ENCODE measurements around the gene SLC15A1. TPM values are rescaled to one million over a fixed set of nuclear protein-coding genes. Genes with fewer than 3 reads are reported as not detected.

The SLC15A1 gene
- total RNA-seq, 2 donors from 2014 or later = 2.4 to 38.5 TPM

- TF ChIP-seq CTCF (IDR thresholded peaks at IDR 0.05) = no peak
- H3K36me3 ChIP-seq = peaks cover 3% of the 10 kb centered on the region
- H3K27me3 ChIP-seq = no peaks in the 10 kb centered on the region
- H3K4me1 ChIP-seq = no peaks in the 10 kb centered on the region
- H3K27ac ChIP-seq = no peak overlapping the region
- H3K4me3 ChIP-seq = no peak overlapping the region
- no peak for DNase-seq
- H3K9me3 ChIP-seq = no peaks in the 10 kb centered on the region
- no peak overlapping the region for H3K9ac ChIP-seq (ENCODE audit: low read depth in 2 of 2, low read length in 2 of 2)
- intact Hi-C loops (cut with DNase I) = no loop called here
Observed at GRCh38 chr13:98796798-98797197, 44.3 kb upstream of the SLC15A1 start.

GRCh38 chr13:98796191-98796590 lies 43.7 kb upstream of the SLC15A1 start:
- H3K27ac ChIP-seq = no peak overlapping the region
- intact Hi-C loops (cut with DNase I) = no loop called here

GRCh38 chr13:98795220-98795619 lies 42.7 kb upstream of the SLC15A1 start:
- Histone ChIP-seq H3K4me3 (no peak overlapping the region), H3K27me3 (no peaks in the 10 kb centered on the region), H3K9ac (ENCODE audit: low read depth in 2 of 2, low read length in 2 of 2) (no peak overlapping the region), H3K4me1 (no peaks in the 10 kb centered on the region), H3K36me3 (peaks cover 3% of the 10 kb centered on the region), H3K27ac (no peak overlapping the region), H3K9me3 (no peaks in the 10 kb centered on the region)
- no peak for TF ChIP-seq CTCF (IDR thresholded peaks at IDR 0.05)
- no peak for DNase-seq
- intact Hi-C loops (cut with DNase I) = no loop called here

More at GRCh38 chr13:98796191-98796590, 43.7 kb upstream of the SLC15A1 start:
- Histone ChIP-seq H3K4me1 (no peaks in the 10 kb centered on the region), H3K4me3 (no peak overlapping the region), H3K9ac (ENCODE audit: low read depth in 2 of 2, low read length in 2 of 2) (no peak overlapping the region), H3K36me3 (peaks cover 3% of the 10 kb centered on the region), H3K9me3 (no peaks in the 10 kb centered on the region), H3K27me3 (no peaks in the 10 kb centered on the region)
- DNase-seq = no peak
- TF ChIP-seq CTCF (IDR thresholded peaks at IDR 0.05) = no peak

GRCh38 chr13:98794498-98794897 lies 42.0 kb upstream of the SLC15A1 start:
- Histone ChIP-seq H3K27ac (no peak overlapping the region), H3K9ac (ENCODE audit: low read depth in 2 of 2, low read length in 2 of 2) (no peak overlapping the region), H3K9me3 (no peaks in the 10 kb centered on the region), H3K4me1 (no peaks in the 10 kb centered on the region), H3K36me3 (peaks cover under 1% of the 10 kb centered on the region), H3K4me3 (no peak overlapping the region), H3K27me3 (no peaks in the 10 kb centered on the region)
- intact Hi-C loops (cut with DNase I) = no loop called here
- DNase-seq = no peak
- TF ChIP-seq CTCF (IDR thresholded peaks at IDR 0.05) = no peak

GRCh38 chr13:98792785-98793495 lies 40.5 kb upstream of the SLC15A1 start:
- H3K27me3 ChIP-seq = no peaks in the 10 kb centered on the region
- TF ChIP-seq CTCF (IDR thresholded peaks at IDR 0.05) = no peak
- no peak for DNase-seq
- no peak overlapping the region for H3K27ac ChIP-seq
- intact Hi-C loops (cut with DNase I) = no loop called here
- no peaks in the 10 kb centered on the region for H3K36me3 ChIP-seq
- H3K4me1 ChIP-seq = no peaks in the 10 kb centered on the region
- no peak overlapping the region for H3K9ac ChIP-seq (ENCODE audit: low read depth in 2 of 2, low read length in 2 of 2)
- no peaks in the 10 kb centered on the region for H3K9me3 ChIP-seq
- no peak overlapping the region for H3K4me3 ChIP-seq

All from colonic mucosa (tissue), 4 donors.